HUDEP-2 (cell line): ENCODE measurements around the gene BTNL9.
"Not testable (repeated sequence)": the region's sequence is repeated elsewhere in the genome, so short reads cannot be mapped to it uniquely, and the experiment has no call there.

ENCODE experiments used
- DNase-seq, 76 experiments: peaks; one replicate each; lab custom pipeline; 2025; ENCODE audit not compliant: unreplicated experiment in 76 of 76; lab: John Stamatoyannopoulos, UW

BTNL9 gene

DNA sequence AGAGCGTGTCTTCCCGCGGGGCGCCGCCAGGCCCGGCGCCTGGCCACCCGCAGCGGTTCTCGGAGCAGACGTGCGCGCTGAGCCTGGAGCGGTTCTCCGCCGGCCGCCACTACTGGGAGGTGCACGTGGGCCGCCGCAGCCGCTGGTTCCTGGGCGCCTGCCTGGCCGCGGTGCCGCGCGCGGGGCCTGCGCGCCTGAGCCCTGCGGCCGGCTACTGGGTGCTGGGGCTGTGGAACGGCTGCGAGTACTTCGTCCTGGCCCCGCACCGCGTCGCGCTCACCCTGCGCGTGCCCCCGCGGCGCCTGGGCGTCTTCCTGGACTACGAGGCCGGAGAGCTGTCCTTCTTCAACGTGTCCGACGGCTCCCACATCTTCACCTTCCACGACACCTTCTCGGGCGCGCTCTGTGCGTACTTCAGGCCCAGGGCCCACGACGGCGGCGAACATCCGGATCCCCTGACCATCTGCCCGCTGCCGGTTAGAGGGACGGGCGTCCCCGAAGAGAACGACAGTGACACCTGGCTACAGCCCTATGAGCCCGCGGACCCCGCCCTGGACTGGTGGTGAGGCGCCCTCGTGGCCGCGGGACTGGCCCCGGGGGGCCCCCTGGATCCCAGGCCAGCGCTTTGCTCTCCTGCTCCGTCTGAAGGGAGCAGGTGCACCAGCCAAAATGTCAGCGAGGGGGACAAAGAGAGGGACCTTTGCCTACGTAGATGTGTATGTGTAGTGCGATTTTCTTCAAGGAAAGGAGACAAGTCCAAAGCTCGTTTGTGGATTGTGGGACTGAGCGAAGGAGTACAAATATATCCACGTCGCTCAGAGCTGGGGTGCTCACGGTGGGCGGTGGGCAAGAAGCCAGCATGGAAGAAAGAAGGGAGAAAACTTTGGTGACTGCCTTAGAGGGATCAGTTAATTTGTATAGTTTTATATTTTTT, 19.5 kb downstream of the BTNL9 start:
- DNase-seq, result peak in 2 of 76 experiments; percentile 12 to 29

DNA sequence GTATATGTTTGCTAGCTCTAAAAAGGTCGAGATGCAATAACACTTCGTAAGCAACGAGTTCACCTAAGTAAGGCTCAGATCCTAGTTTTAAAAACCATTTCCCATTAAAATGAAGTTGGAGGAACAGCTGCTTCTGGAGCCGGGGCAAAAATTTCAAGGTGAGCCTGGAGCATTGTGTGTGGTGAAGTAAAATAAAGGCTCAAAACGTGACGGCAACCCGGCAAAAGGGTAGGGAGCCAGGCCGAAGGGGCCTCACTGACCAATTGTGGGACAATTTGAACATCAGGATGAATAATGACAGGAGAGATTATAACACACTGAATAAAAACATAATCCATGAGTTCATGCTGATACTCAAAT, 20.1 kb downstream of the BTNL9 start:
- DNase-seq, result no peak

- no peak for DNase-seq
Measured at GRCh38 chr5:181060924-181061323, 20.9 kb downstream of the BTNL9 start.

- DNase-seq, result no peak
Measured at GRCh38 chr5:181061645-181062044, 21.6 kb downstream of the BTNL9 start.

DNA sequence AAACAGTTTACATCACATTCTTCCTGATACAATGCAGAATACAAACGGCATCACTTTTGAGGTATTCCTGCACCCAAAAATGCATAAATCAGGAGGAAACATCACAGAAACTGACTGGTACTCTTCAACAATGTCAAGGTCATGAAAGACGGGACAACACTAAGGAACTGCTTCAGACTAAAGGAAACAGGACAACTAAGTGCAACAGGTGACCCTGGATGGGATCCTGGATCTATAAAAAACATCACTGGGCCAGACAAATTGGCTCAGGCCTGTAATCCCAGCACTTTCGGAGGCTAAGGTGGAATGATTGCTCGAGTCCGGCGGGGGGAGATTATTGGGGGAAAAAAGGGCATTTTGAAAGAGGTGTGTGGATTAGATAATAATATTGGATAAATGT, 22.6 kb downstream of the BTNL9 start:
- DNase-seq, result no peak

DNA sequence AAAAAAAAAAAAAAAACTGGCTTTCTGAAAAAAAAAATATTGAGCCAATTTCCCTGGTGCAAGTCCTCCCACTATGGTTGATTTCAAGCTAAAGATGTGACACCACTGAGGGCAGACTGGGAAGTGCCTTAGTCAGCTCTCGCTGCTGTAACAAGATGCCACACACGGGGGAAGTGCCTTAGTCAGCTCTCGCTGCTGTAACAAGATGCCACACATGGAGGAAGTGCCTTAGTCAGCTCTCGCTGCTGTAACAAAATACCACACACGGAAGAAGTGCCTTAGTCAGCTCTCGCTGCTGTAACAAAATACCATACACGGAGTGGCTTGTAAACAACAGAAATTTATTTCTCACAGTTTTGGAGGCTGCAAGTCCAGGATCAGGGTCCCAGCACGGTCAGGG, 23.4 kb downstream of the BTNL9 start:
- no peak for DNase-seq

GRCh38 chr5:181064987-181065386, 24.9 kb downstream of the BTNL9 start:
- no peak for DNase-seq

GRCh38 chr5:181069767-181070491, 29.9 kb downstream of the BTNL9 start:
- DNase-seq, result peak in 28 of 76 experiments; percentile 17 to 83 (median 42)

- no peak for DNase-seq
Measured at GRCh38 chr5:181070523-181070922, 30.5 kb downstream of the BTNL9 start.

GRCh38 chr5:181071257-181071656, 31.2 kb downstream of the BTNL9 start:
- DNase-seq, result no peak

DNA sequence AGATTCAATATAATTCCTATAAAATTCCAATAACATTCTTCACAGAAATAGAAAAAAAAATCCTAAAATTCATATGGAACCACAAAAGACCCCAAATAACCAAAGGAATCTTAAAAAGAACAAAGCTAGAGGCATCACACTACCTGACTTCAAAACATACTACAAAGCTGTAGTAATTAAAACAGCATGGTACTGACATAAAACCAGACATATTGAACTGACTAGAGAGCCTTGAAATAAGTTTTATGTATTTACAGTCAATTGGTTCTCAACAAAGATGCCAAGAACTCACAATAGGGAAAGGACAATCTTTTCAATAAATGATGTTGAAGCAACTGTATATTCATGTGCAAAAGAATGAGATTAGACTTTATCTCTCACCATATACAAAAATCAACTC, 36.9 kb downstream of the BTNL9 start:
- no peak for DNase-seq

- DNase-seq, result no peak
Measured at GRCh38 chr5:181081989-181082388, 41.9 kb downstream of the BTNL9 start.

DNA sequence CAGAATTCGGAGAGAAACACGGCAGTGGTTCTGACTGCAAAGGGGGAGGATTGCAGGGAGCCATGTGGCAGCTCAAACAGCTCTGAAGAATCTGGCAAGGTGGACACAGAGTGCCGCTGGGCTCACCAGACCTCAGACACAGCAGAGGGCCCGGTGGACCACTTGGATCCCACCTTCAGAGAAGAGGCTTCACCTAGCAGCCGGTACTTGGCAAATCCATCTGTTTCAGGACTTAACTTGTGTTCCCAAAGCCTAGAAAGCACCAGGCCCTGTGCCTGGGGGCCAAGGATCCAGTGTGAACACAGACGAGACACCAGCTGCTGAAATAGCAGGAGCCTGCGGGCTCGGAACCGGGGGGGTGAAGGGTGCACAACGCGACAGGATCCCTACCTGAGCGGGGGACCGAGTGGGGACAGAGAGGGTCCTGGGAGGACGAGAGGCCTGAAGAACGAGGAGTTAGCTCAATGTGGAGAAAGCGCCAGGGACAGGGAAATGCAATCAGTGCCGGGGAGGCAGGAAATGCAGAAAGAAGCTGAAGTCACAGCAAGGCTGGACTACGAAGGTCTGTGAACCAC, 44.6 kb downstream of the BTNL9 start:
- DNase-seq, result no peak

- DNase-seq, result no peak
Measured at GRCh38 chr5:181086026-181086883, 46.2 kb downstream of the BTNL9 start.

- DNase-seq, result no peak
Measured at GRCh38 chr5:181086884-181087205, 46.8 kb downstream of the BTNL9 start.

- no peak for DNase-seq
Measured at GRCh38 chr5:181087309-181087708, 47.2 kb downstream of the BTNL9 start.

DNA sequence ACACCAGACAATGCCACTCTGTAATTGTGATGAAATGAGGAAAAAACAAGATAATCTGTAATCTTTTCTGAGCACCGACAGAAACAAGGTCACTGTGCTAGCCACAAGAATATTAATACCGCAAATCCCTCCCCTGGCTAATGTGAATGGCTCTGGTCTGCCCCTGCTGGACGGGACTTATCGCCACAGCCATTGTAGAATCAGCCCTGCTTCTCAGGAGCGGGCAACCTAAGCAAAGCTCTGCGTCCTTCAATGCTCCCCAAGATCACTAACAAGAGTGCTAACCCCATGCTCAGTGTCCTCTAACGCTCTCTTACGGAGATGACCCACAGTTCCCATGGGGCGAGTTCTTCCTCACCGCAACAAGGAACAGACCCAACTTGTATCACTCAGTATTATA, 48.2 kb downstream of the BTNL9 start:
- peak in 32 of 76 experiments; percentile 9 to 50 (median 28) for DNase-seq

DNA sequence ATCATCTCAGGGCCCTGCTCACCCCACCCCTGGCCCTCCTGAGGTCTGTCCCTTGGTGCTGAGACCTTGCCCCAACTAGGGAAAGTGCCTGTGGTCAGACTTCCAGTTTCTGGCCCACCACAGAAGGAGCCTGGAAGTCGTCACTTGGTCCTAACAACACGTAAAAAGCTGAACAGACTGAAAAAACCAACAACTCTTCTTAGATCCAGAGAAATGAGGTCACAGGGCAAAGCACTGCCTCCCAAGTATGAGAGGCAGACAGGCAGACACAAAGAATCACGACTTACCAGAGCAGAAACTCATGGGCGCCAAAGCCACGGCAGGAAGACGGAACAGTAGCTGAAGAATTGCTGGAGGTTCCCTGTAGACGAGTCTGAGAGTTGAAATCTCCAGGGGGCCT, 52.4 kb downstream of the BTNL9 start:
- DNase-seq, result no peak

DNA sequence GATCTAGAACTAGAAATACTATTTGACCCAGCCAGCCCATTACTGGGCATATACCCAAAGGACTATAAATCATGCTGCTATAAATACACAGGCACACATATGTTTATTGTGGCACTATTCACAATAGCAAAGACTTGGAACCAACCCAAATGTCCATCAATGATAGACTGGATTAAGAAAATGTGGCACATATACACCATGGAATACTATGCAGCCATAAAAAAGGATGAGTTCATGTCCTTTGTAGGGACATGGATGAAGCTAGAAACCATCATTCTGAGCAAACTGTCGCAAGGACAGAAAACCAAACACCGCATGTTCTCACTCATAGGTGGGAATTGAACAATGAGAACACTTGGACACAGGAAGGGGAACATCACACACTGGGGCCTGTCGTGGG, 55.1 kb downstream of the BTNL9 start:
- not testable (repeated sequence) for DNase-seq

DNA sequence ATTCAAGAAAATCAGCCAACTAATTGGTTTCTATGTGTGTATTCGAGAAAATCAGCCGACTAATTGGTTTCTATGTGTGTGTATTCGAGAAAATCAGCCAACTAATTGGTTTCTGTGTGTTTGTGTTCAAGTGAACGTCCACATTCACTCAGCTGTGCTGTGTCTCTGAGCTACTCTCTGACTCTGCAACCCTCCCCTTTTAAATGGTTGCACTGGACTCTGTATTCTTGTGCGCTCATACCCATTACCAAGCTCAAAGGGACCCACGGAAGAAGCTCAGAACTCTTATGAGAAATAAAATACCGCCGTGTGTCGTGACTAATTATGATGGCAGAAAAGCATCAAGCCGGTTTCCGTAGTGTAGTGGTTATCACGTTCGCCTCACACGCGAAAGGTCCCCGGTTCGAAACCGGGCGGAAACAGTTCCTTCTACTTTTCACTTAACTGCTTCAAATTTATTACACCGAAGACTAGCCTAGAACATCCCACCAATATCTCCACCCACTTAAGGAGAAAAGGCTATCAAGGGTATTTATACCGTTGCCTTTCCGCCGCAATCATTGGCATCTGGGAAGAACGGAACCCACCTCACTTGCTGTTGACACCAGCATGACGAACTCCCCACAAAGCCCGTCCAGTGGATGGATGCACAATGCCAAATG, 56.8 kb downstream of the BTNL9 start:
- DNase-seq, result not testable (repeated sequence)
